Astrocyte (in vitro differentiated cells and primary cell): ENCODE data around the gene FAM200A.

Experiments used
- CTCF ChIP-seq: IDR thresholded peaks from 2 replicates; pipeline ENCODE4 v1.5.1; 2011; ENCODE audit warnings: low read depth, mild to moderate bottlenecking, inconsistent platforms, low read length, moderate library complexity; ENCODE audit not compliant: insufficient read depth
- EZH2 ChIP-seq: IDR thresholded peaks from 2 replicates; pipeline ENCODE4 v1.6.1; 2012; ENCODE audit warnings: mild to moderate bottlenecking, low read length, inconsistent platforms; ENCODE audit not compliant: insufficient read depth

GRCh38 chr7:99500637-99501009 is 51.3 kb downstream of the FAM200A start:
- TF ChIP-seq CTCF: no peak
- no peak for TF ChIP-seq EZH2
